BJ (cell line): ENCODE results near the gene STAB2. TPM values are rescaled to one million over a fixed set of nuclear protein-coding genes. Genes with fewer than 3 reads are reported as not detected.

Experiments used
- CTCF ChIA-PET: fragments of 350-600 bp; formaldehyde crosslinking; extraction: SDS; loops from one replicate; lab custom pipeline; 2021; ENCODE audit warnings: antibody characterized with exemption, inconsistent platforms; lab: Yijun Ruan, JAX
- POLR2A ChIA-PET: fragments of 300-600 bp; sonication (Branson Sonifier 250); formaldehyde crosslinking; extraction: SDS; loops from one replicate; lab custom pipeline; 2021; ENCODE audit warnings: antibody characterized with exemption; lab: Charles Lee
- DNase-seq: peaks from one replicate; pipeline ENCODE4 v3.0.0-alpha.2; 2011; ENCODE audit warnings: low read depth
- H3K27me3 ChIP-seq: 2 replicates; pipeline ENCODE4 v1.6.0; 2011; ENCODE audit warnings: low read length; ENCODE audit not compliant: control insufficient read depth, insufficient read depth
- H3K36me3 ChIP-seq: 2 replicates; pipeline ENCODE4 v1.5.1; 2011; ENCODE audit warnings: low read length; ENCODE audit not compliant: control insufficient read depth, insufficient read depth
- H3K4me3 ChIP-seq: 2 replicates; pipeline ENCODE4 v1.5.1; 2011; ENCODE audit warnings: low read depth, mild to moderate bottlenecking, control low read depth, low read length
- CTCF ChIP-seq: IDR thresholded peaks from 2 replicates; pipeline ENCODE4 v1.5.1; 2011; ENCODE audit warnings: low read depth, mild to moderate bottlenecking, control low read depth, inconsistent platforms, low read length, moderate library complexity; ENCODE audit not compliant: insufficient read depth
- polyA plus RNA-seq: library from polyadenylated mRNA; depleted of rRNA; stranded (reverse); fragments of >200 nt; gene quantifications from 2 replicates; pipeline ENCODE4 v1.2.3, GENCODE V29; 2011

Gene STAB2
- polyA plus RNA-seq, 1 experiment = not detected

- POLR2A ChIA-PET = no interaction called here
- no peak for DNase-seq
- no peak for TF ChIP-seq CTCF
- H3K4me3 ChIP-seq = no peak overlapping the region
- H3K27me3 ChIP-seq = no peaks in the 10 kb centered on the region
- H3K36me3 ChIP-seq = peaks cover 7% of the 10 kb centered on the region
- CTCF ChIA-PET = interaction anchor here (1.2 kb wide), 2 partner anchors 9 to 90 kb away, joined by 3 to 5 read pairs; no protein-coding TSS in a partner anchor
Observed at GRCh38 chr12:103779410-103780092, 192.5 kb downstream of the STAB2 start.

DNA sequence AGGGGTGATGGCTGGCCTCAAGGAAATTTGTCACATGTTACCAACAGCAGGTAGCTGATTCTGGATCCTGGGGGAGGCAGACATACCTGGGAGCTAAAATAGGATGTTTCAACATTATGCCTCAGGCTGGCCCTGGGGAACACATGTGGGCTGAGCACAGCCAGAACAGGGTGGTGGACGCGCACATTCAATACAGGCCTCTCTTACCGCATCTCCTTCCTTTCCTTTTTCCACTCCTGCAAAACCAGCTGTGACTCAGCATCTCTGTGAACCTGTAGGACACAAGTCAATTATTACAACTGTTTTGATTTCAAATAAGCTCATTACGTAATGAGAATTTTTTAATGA, 193.0 kb downstream of the STAB2 start:
- no peak for DNase-seq
- CTCF ChIA-PET = interaction anchor here (1.2 kb wide), 2 partner anchors 9 to 90 kb away, joined by 3 to 5 read pairs; no protein-coding TSS in a partner anchor

GRCh38 chr12:103780992-103781391, 193.9 kb downstream of the STAB2 start:
- no peak for DNase-seq
- H3K27me3 ChIP-seq = no peaks in the 10 kb centered on the region
- no peak overlapping the region for H3K4me3 ChIP-seq
- no peak for TF ChIP-seq CTCF
- POLR2A ChIA-PET = no interaction called here
- H3K36me3 ChIP-seq = peaks cover 10% of the 10 kb centered on the region
- CTCF ChIA-PET = interaction anchor here (0.6 to 1.7 kb wide), 4 partner anchors 10 to 90 kb away, joined by 3 to 5 read pairs (median 4); no protein-coding TSS in a partner anchor

More for the DNA sequence above, 193.0 kb downstream of the STAB2 start:
- TF ChIP-seq CTCF = no peak
- no peak overlapping the region for H3K4me3 ChIP-seq
- H3K27me3 ChIP-seq = no peaks in the 10 kb centered on the region
- POLR2A ChIA-PET = no interaction called here
- H3K36me3 ChIP-seq = peaks cover 10% of the 10 kb centered on the region

GRCh38 chr12:103782399-103782798, 195.3 kb downstream of the STAB2 start:
- no peak for DNase-seq
- TF ChIP-seq CTCF = no peak
- Histone ChIP-seq H3K36me3 (peaks cover 9% of the 10 kb centered on the region), H3K4me3 (no peak overlapping the region), H3K27me3 (no peaks in the 10 kb centered on the region)
- POLR2A ChIA-PET = no interaction called here
- CTCF ChIA-PET = interaction anchor here (0.6 to 1.7 kb wide), 4 partner anchors 9 to 89 kb away, joined by 3 read pairs; no protein-coding TSS in a partner anchor

DNA sequence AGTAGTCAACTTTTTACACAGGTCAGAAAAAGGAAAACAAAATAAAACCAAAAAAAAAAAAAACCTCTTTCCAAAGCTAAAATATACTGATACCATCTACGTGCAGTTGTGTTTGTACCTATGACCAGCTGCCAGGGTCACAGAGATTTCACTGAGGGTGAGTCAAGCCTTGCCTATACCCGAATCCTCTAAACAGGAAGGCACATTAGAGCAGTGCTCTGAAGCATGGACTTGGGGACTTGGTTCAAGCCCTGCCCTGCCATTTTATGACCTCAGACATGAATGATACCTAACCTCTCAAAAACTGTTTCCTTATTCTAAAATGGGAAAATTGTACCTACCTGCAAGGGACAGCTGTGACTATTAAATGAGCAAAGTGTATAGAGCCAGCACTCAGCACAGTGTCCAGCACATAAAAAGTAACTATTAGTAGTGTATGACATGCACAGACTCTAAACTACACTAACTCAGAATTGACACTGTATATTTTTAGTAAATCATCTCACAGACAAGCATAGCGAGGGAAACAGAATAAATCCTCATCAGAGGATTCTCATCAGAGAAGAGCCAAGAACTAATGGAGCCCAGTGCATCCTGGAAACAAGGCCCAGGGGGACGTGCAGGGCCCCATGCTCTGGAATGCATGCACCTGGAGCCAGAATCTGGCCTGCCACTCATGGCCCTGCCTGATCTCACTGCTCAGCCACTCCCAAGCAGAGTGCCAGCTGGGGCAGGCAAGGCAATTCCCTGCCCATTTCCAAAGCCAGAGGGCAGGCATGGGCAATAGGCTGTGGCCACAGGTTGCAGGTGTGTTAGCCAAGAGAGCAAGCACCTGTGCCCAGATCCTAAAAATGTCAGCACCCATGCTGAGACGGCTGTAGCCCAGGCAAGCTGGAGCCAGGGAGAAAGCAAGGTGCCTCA, 196.9 kb downstream of the STAB2 start:
- ChIA-PET CTCF (no interaction called here), POLR2A (no interaction called here)
- H3K4me3 ChIP-seq = no peak overlapping the region
- H3K36me3 ChIP-seq = peaks cover 9% of the 10 kb centered on the region
- H3K27me3 ChIP-seq = no peaks in the 10 kb centered on the region
- TF ChIP-seq CTCF = no peak
- DNase-seq = no peak
